GM10847 (cell line): ENCODE results near the gene LAMB2.

Experiments
- POLR2A ChIP-seq: IDR thresholded peaks from 2 replicates; pipeline ENCODE4 v1.6.1; 2011; ENCODE audit not compliant: insufficient read length; ENCODE audit errors: extremely low read depth

The LAMB2 gene

GRCh38 chr3:49132437-49133225 is at the start of gene LAMB2:
Gene LAMB2 (minus strand): TSS chr3:49133050. CDS start chr3:49132867, 183 bp downstream.
- no peak for TF ChIP-seq POLR2A

GRCh38 chr3:49181351-49181750 is 48.5 kb upstream of the LAMB2 start:
- TF ChIP-seq POLR2A = no peak

GRCh38 chr3:49180116-49180515 is 47.3 kb upstream of the LAMB2 start:
- TF ChIP-seq POLR2A = no peak

GRCh38 chr3:49177073-49177472 is 44.2 kb upstream of the LAMB2 start:
- no peak for TF ChIP-seq POLR2A

- no peak for TF ChIP-seq POLR2A
These were observed 42.7 kb upstream of the LAMB2 start for GRCh38 chr3:49175530-49175929.

GRCh38 chr3:49174397-49174985 is 41.6 kb upstream of the LAMB2 start:
- TF ChIP-seq POLR2A = no peak

- no peak for TF ChIP-seq POLR2A
These were observed 40.9 kb upstream of the LAMB2 start for GRCh38 chr3:49173792-49174170.

- no peak for TF ChIP-seq POLR2A
These were observed 40.4 kb upstream of the LAMB2 start for GRCh38 chr3:49173116-49173791.

GRCh38 chr3:49172551-49173041 is 39.7 kb upstream of the LAMB2 start:
- no peak for TF ChIP-seq POLR2A

GRCh38 chr3:49171775-49172500 is 39.1 kb upstream of the LAMB2 start:
- no peak for TF ChIP-seq POLR2A

GRCh38 chr3:49171119-49171774 is 38.4 kb upstream of the LAMB2 start, which contains the start of gene KLHDC8B:
Gene KLHDC8B (plus strand): TSS chr3:49171598. CDS start chr3:49172770, 1,172 bp downstream.
- no peak for TF ChIP-seq POLR2A

- TF ChIP-seq POLR2A = no peak
These were observed 37.9 kb upstream of the LAMB2 start for GRCh38 chr3:49170744-49171118.

GRCh38 chr3:49166752-49167556 is 34.1 kb upstream of the LAMB2 start:
- TF ChIP-seq POLR2A = no peak
